ENCODE data around the gene GLG1.

DNA sequence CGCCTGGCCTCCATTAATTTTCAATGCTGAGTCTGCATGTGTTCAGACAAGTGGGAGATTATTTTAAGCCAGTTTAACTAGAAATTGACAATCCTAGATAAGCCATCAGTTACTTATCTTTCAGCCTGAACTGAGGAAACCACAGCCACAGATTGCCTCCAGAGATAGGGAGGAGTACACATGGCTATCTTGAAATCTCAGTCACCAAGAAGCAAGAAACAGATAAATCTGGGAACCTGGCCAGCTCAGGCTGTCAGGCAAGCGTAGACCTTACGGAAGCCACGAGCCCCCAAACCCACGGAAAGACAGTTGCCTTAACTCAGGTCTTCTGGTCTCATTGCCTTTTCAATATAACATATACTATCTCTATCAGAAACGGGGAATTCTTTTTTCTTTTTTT lies 2.0 kb upstream of the GLG1 start:
- no peak for TF ChIP-seq CTCF (IDR thresholded peaks at IDR 0.05; ENCODE audit: low read depth, low read length)
- no peak for TF ChIP-seq EZH2phosphoT487 (IDR thresholded peaks at IDR 0.05; ENCODE audit: low read depth)
